Myocyte (in vitro differentiated cells): ENCODE results near the gene BANK1. TPM values are rescaled to one million over a fixed set of nuclear protein-coding genes. Genes with fewer than 3 reads are reported as not detected.

Experiments used
- DNase-seq: peaks from one replicate; pipeline ENCODE4 v3.0.0-alpha.2; 2012; ENCODE audit warnings: low read depth
- total RNA-seq: library from RNA; depleted of rRNA; stranded (reverse); fragments of >200 nt; gene quantifications from 2 replicates; pipeline ENCODE4 v1.2.3, GENCODE V29; 2014

The BANK1 gene
- total RNA-seq, 1 donor from 2014 or later = 0.21 TPM

DNA sequence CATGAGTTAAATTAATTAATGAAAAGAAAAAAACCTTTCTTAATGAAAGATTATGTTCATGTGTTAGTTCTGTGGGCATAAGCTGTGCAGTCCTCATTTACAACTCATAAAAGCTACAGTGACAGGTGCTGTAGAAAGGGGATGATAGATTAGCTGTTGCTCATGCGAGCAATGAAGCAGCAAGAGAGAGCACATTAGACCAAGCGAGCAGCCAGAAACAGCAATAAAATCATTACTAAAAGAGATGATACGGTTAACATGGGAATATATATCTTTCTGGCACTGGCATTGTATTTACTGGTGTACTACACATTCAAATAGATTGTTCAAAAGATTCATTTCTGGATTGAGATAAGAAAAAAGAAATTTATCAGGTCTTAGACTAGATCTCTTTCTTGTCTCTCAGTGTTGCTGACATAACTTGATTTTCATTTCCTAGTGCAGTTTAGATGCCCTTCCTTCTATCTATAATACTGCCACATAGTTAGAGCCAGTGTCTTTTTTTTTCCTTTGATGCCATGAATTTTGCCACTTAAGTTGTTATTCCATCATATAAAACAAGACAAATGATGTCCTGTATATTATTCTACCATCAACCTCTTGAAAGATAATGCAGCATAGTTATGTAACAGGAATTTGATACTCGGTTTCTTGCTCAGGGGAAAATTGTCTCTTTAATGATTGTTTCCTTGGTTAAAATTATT is 164.6 kb downstream of the BANK1 start:
- peak; percentile 41 for DNase-seq

DNA sequence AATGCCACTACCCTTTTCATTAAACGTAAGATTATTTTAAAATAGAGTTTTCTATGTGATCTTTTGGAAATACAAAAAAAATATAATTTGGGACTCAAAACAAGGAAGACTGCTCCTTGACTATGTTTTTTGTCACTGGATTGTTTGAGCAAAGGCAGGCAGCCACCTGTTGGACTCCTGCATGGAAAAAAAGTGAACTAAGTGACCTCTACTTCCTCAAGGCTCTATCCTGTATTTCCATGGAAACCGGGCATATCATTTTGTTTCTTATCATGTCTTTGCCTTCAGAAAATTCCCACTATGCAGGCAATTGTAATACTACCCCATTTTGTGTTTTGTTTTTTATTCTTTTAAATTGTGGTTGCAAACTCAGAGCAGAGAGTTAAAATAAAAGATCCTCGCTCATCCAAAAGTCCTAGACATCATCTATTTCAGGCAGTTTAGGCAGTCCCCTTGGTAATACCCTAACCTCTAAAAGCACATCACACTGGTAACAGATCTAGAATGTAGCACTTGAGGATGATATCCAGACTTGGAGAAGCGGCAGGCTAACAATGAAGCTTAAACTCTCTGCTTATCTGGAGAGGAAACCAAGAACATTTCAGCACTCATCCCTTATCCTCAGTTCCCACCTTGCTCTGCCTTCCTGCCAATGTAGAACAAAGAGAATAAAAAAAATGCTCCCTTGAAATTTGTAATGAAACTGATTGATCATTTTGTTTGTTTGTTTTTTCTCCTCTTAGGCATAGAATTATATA is 165.7 kb downstream of the BANK1 start:
- DNase-seq = no peak

DNA sequence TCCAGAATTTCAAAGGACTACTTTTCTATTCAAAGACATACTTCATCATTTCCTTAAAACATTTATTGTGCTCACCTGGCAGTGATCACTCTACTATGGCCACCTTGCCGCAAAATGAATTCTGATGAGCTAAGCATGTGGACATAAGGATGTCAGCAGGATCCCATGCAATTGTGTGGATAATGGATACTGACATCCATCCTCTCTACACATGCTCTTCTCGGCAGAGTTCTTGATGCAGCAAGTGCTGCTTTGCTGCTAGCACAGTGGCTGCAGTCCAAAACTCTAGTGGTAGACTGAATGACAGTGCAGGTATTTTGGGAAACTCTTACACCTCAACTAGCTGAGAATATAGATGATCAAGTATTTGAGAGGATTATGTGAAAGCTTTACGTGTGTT is 168.0 kb downstream of the BANK1 start:
- no peak for DNase-seq

DNA sequence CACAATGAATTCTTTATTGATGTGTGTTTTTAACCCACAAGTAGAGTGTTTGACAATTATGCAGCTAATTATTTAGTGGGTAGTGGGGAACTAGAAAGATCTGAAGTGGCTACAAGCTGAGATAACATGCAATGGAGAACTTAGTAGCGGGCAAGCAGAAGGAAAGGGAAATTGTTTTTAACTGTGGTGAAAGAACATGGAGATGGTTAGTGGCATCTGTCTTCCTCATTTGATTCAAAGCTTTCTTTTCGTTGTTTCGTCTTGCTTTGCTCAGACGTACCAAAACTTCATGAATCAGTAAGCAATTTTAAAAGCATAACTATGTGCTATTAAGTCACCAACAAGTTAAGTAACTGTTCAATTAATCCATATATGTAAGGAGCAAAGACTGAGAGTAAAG is 169.9 kb downstream of the BANK1 start:
- no peak for DNase-seq

DNA sequence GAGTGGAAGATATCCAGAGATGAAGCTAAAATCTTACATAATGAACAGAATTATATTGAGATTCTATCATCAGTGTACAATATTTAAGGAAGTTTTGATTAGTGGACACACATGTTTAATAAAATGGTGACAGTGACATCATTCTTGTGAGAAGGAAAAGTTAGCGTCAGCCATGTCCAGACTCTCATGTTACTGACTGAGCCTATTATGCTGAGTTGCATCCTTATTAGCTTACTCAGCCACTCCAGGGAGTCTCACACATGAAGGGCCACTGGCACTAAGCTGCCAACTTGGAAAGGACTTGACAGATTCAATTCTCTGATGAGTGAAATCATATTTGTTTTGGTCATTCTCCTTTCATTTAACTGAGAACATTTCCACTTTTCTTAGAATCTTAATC is 170.6 kb downstream of the BANK1 start:
- DNase-seq = peak; percentile 81

DNA sequence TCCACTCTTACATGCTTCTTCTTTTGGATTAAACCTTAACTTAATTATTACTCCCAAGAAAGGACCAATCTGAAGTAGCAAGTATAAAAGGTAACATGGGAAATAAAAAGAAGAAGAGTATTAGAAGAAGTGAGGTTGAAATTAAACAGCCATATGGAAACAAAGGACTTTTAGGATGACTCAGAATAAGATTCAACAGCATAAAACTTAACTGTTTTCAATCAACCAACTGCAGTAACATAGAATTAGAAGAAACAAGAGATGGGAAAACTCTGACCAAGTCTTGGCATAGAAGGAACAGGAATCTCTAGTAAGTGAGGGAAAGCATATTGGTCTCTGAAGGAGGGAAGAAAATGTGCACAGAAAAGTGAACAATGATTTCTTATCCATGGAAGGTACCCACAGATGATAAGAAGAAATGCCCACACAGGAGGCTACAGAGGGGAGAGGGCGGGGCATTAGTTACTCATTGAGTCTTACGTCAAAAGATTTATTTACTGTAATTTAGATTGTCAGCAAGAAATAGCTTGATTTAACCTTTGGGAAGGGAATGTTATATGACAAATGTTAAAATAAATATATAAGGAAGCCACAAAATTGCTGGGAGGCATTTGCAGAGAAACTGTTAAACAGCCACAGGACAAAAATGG is 177.3 kb downstream of the BANK1 start:
- DNase-seq = no peak

DNA sequence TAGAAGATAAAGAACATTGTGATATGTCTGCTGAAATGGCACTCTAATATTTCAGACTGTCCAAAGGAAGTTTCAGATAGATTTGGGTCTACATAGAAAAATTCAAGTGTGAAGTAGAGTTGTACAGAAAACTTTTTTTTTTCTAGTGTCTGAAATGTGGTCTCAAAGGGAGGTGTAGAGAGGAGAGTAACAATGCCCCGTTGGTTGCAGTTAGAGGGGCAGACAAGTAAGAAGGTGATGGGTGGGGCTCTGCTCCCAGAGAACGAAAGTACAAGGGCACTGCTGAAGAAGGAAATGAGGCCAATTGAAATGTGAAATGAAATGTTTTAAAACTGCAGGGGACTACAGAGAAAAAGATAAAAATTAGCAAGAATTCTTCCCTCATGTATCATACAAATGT is 177.8 kb downstream of the BANK1 start:
- DNase-seq = no peak

DNA sequence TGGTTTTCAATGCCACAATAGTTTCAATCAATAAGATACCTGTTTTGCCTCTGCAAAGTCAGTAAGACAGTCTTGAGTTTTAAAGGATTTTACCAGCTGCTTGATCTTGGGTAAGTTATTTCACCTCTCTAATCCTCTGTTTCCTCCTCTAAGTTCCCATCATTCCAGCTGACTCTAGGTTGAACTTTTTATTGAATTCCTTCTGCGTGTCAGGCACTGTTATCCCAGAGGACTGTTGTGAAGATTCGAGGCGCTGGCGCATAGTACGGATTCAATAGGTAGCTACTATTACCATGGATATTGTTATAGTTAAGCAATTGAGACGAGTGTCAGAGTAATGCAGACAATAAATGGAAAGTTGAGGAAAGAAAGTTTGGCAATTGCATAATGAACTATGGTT is 179.4 kb downstream of the BANK1 start:
- no peak for DNase-seq

DNA sequence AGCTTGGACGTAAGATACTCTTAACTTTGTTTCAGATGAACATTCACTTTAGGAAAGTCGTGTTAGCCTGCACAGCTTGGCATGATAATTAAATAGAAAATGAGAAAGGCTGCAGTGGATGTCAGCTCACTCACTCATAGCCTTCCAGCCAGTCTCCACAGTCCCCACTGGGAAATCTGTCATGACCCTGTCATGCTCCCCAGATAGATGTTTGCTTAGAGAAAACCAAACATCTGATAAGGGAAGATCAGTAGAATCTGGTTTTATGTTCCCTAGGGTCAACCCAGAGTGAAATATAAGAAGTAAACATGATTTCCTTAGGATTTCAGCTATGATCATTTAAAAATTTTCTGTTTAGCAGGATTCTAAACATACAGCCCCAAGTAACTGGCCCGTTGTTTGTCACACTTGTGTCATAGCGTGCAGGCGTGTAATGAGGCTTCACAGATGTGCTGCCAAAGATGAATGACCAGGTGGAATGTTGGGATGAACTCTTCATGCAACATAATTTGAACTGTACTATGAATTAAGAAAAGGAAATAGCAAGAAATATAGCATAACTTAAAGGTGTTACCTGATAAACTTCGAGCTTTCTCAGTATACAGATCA is 180.1 kb downstream of the BANK1 start:
- DNase-seq = no peak

DNA sequence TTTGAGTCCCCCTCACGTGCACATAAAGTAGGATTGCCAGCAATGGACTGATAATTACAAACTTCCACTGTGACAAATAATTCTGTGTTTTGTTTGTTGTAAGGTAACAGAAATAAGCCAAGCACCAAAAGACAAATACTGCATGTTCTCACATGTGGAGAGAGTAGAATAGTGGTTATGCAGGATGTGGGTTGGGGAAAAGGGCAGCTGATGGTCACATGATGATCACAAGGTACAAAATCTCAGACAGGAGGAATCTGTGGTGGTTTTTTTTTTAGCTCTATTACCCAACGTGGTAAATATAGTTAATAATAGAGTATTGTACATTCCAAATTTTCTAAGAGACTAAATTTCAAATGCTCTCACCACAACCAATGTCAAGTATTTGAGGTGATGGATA is 182.3 kb downstream of the BANK1 start:
- peak; percentile 76 for DNase-seq

DNA sequence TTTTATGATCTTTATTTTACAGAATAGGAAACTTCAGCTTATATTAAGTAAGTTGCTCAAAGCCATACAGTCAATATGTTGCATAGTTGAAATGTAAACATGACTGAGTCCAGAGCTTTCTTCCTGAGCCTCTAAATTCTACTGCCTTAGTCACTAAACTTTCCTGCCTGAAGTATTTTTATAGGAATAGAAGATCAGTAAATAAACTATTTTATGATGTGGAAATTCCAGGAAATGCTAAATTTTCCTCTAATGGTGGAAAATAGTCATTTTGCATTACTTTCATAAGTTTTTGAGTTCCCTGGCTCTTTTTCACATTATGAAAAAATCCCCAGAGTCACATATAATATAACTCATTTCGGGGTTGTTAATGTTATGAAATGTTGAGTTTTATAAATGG is 182.8 kb downstream of the BANK1 start:
- no peak for DNase-seq

DNA sequence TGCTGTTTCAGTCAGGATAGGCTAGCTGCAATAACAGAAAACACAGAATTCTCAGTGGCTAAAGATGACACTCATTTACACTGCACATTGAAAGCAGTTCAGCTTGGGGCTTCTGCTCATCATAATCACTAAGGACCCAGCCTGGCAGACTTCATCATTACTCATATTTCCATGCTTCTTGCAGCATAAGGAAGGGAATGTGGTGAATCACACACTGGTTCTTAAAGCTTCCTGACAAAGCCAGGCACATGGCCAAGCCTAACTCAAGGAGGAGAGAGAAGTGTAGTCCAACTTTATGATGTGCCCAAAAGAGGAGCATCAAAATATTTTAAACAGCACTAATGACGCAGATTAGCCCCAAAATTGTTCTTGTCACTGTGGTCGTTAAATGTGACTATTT is 186.5 kb downstream of the BANK1 start:
- peak; percentile 87 for DNase-seq

DNA sequence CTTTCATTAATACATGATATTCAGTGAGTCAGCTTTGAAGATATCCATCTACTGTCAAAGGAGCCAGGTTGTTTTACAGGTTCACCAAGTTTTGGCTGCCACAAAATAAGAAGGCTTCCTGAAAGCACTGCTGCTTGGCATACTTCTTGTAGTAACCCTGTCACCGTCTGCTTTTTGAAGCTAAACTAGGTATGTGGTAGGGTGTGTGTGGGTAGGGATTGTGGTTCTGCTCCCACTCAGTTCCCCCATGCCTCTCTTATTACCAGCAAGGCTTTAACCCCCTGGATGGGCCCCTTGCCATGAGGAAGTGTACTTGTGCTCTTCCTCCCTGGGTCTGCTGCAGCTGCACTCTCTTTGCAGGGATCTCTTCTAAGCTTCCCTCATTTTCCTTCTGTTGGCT is 191.2 kb downstream of the BANK1 start:
- DNase-seq = peak; percentile 23

DNA sequence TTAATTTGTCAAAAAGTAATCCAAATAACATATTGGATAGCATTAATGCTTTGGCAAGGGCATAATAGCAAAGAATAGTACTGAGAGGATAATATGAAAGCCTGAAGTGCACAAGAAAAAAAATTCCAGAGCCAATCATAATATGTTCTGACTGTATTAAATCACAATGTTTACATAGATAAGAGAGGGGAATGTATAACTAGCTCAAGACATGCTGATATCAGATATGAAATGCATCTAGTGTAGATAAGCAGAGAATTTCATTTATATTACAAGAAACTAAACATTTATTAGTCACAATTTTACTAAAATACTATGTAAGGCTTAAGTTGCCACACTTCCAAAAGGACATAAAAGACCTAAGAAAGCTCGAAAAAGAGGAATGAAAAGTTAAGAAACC is 193.3 kb downstream of the BANK1 start:
- DNase-seq = no peak

DNA sequence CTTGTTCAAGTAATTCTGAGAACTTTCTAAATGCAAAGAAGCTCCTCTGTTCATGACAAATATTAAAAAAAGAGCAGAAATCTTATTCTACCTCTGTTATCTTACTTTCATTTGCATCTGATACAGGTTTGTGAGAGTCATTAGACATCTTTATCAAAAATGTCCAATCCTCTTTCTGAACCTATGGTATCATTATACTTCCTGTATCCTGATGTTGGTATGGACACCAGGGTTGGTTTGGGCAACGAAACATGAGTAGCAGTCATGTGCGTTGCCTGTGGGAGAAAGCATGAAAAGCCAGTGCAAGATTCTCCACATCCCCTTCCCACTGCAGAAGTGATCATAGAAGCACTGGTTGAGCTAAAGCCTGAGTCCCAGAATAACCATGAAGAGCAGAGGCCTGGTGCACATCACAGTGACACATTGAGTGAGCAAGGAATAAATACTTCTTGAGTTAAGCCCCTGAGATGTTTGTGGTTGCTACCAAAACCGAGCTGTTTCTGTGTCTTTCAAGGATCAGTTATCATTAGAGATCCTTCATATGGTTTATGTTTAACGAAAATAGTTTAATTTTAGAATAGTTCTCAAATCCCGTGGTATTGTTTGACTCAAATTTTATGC is 197.2 kb downstream of the BANK1 start:
- peak; percentile 36 for DNase-seq

DNA sequence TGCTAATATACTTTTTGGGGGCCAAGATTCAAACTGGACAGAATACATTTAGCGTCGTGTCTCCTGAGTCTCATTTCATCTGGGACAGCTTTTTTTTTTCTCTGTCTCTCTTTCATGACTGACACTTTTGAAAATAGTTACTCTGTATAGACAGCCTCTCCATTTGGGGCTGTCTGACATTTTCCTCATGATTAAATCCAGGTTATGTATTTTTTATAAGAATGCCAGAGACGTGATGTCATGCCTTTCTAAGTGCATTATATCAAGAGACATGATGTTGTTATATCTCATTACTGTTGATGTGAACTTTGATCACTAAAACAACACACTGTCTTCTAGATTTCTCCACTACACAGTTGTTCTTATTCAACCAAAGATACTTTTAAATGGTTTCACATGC is 199.0 kb downstream of the BANK1 start:
- DNase-seq = no peak

DNA sequence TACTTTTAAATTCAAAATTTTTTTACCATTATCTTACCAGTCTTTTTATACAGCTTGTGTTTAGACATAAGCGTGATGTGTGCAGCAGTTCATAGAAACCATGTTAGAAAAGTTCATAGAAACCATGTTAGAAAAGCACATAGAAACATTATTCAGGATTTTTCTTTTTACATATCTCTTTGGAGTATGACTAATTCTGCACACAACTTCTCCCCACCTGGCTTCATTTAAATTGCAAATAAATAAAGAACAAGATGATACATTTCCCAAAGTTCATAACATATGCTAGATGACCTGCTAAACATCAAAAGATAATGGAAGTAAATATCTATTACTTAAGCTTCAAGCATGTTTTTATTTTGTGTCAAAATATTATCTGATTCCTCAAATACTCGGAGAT is 201.9 kb downstream of the BANK1 start:
- no peak for DNase-seq

DNA sequence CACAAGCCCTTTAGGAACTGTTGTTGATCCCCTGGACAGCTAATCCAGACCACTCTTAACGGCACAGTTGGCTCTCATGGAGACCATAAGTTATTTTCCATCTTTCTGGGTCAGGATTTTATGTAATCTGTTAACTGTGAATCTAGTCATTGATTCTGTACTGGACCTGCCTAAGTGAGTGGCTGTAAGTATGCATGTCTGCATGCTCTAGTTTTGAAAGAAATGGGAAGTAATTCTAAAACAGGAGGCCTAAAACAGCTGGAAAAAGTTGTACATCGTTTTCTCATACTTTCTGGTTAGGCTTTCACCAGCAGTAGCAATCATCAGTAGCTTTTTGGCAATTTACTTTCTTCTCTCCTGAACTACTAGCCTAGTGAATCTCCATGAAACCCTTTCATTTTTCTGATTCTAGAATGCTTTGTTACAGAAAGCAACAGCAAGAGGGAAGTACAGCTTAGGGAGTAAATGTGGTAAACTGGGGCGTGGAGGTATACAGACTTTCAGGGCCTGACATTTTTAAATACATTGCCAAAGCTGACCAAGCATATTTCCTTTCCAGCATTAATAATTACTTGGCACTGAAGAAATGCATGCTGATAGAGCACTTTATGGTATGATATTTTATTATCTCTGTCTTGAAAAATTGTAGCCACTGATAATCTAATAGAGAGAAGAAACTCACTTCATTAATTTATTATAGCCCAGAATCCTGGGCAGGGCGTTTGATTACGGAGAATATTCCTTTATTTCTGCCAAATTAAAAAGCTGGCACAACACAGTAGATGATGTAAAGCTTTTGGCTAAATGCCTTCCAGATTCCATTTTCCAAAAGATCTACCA is 202.7 kb downstream of the BANK1 start:
- DNase-seq = no peak

DNA sequence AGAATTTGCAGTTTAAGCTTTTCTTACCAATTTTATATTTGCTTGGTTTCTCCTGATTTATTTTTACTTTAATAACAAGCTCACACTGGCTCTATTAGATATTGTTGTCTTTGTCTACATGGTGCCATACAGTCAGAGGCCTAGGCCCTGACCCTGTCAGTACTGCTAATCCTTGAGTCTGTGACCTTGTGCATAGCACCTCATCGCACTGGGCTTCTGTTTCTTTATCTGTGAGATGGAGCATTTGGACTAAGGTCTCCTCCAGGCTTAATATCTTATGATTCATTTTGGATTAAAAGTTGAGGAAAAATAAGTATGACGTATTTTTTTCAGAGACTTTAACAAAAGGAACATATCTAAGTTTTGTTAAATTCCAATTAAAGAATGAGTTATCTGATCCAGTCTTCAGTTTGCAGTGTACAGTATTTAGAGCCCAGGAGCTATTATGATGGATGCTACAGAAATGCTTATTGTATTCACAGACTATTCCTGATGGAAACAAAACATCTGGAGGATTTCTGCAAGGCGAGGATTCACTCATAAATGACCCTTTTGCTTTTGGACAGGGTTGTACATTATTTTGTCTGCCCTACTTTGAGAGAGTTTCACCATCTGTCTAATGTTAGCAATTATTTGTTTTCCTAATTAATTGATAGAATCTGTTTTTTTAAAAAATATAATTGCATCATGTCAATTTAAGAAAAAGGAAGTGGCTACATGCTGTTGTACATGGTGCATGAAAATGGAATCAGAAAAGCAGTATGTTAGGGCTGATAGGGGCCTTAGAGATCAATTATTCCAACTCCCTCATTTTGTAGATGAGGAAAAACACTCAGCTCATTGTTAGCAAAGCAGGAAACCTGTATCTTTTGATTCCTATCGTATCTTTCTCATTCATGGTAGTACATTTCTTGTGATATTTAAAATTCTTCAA is 203.6 kb downstream of the BANK1 start:
- no peak for DNase-seq
